Amniotic stem cell (primary cell): ENCODE data around the gene ABCC8.

ENCODE experiments used
- DNase-seq: peaks from one replicate; lab custom pipeline; 2025; lab: John Stamatoyannopoulos, UW

Gene ABCC8

GRCh38 chr11:17387811-17388210 lies 88.8 kb downstream of the ABCC8 start:
- no peak for DNase-seq

- no peak for DNase-seq
Observed at GRCh38 chr11:17387254-17387653, 89.4 kb downstream of the ABCC8 start.

GRCh38 chr11:17386331-17387084 lies 90.1 kb downstream of the ABCC8 start:
- peak; percentile 5 for DNase-seq

- DNase-seq, result no peak
Observed at GRCh38 chr11:17385926-17386325, 90.7 kb downstream of the ABCC8 start.

GRCh38 chr11:17385492-17385891 lies 91.2 kb downstream of the ABCC8 start:
- no peak for DNase-seq

GRCh38 chr11:17384002-17384511 lies 92.6 kb downstream of the ABCC8 start:
- peak; percentile 60 for DNase-seq

GRCh38 chr11:17383461-17383860 lies 93.2 kb downstream of the ABCC8 start:
- no peak for DNase-seq

- DNase-seq, result no peak
Observed at GRCh38 chr11:17382046-17382728, 94.5 kb downstream of the ABCC8 start.

- no peak for DNase-seq
Observed at GRCh38 chr11:17381156-17381555, 95.5 kb downstream of the ABCC8 start.

GRCh38 chr11:17379383-17380180 lies 97.1 kb downstream of the ABCC8 start:
- no peak for DNase-seq

- DNase-seq, result no peak
Observed at GRCh38 chr11:17378655-17379054, 98.0 kb downstream of the ABCC8 start.

- DNase-seq, result no peak
Observed at GRCh38 chr11:17376493-17376892, 100.2 kb downstream of the ABCC8 start.

- DNase-seq, result no peak
Observed at GRCh38 chr11:17375547-17375946, 101.1 kb downstream of the ABCC8 start.

GRCh38 chr11:17371614-17372013 lies 105.0 kb downstream of the ABCC8 start:
- DNase-seq, result no peak

- DNase-seq, result no peak
Observed at GRCh38 chr11:17369684-17370243, 106.9 kb downstream of the ABCC8 start.

- DNase-seq, result no peak
Observed at GRCh38 chr11:17369094-17369493, 107.6 kb downstream of the ABCC8 start.

GRCh38 chr11:17368551-17368950 lies 108.1 kb downstream of the ABCC8 start:
- DNase-seq, result no peak

GRCh38 chr11:17366495-17366894 lies 110.2 kb downstream of the ABCC8 start:
- no peak for DNase-seq

- DNase-seq, result peak; percentile 58
Observed at GRCh38 chr11:17354601-17354991, 122.0 kb downstream of the ABCC8 start.

- DNase-seq, result no peak
Observed at GRCh38 chr11:17353821-17354600, 122.6 kb downstream of the ABCC8 start.
